ENCODE results near the gene ADAMTS2.

The ADAMTS2 gene

GRCh38 chr5:179166171-179166885 is 178.9 kb downstream of the ADAMTS2 start:
- Histone ChIP-seq H2BK12ac (ENCODE audit: low read length) (peak overlapping the region; percentile 14), H3K79me2 (ENCODE audit: control insufficient read depth, insufficient read depth, low read length, poor library complexity) (no peaks in the 10 kb centered on the region), H3K14ac (ENCODE audit: low read length) (no peak overlapping the region), H4K12ac (ENCODE audit: low read depth, low read length) (no peak overlapping the region), H3K4me1 (ENCODE audit: control insufficient read depth in 1 of 2, insufficient read depth in 2 of 2, low read length in 2 of 2) (peaks cover 0 to 5% of the 10 kb centered on the region in 2 experiments), H3K27ac (ENCODE audit: low read depth, low read length) (no peak overlapping the region), H3K4me3 (ENCODE audit: low read depth, low read length) (no peak overlapping the region), H2AK5ac (ENCODE audit: low read length) (no peak overlapping the region), H3K23ac (ENCODE audit: low read length) (no peak overlapping the region), H2BK5ac (ENCODE audit: low read depth, low read length, poor library complexity) (no peak overlapping the region), H3K27me3 (ENCODE audit: insufficient read depth, low read length) (no peaks in the 10 kb centered on the region), H3K4me2 (ENCODE audit: low read length) (no peak overlapping the region), H4K8ac (ENCODE audit: low read depth, low read length) (no peak overlapping the region), H3K36me3 (ENCODE audit: control insufficient read depth in 1 of 2, insufficient read depth in 2 of 2, low read length in 2 of 2) (peaks cover 6 to 9% of the 10 kb centered on the region in 2 experiments), H3K4ac (ENCODE audit: low read depth, low read length) (no peak overlapping the region), H3K9me3 (ENCODE audit: insufficient read depth, low read depth, low read length) (peaks cover 16% of the 10 kb centered on the region), H2BK120ac (ENCODE audit: insufficient read depth, low read length, poor library complexity) (no peak overlapping the region), H3K18ac (ENCODE audit: low read length) (no peak overlapping the region), H2AFZ (ENCODE audit: insufficient read depth, low read length, poor library complexity) (no peak overlapping the region), H4K91ac (ENCODE audit: low read depth, low read length) (peak overlapping the region; percentile 4), H3K79me1 (ENCODE audit: low read length) (no peaks in the 10 kb centered on the region), H3K9ac (ENCODE audit: low read length) (no peak overlapping the region)
- no peak for DNase-seq
- WGBS (ENCODE audit: extremely low coverage, insufficient coverage, insufficient read length), result no CpG with 5 or more reads among the region's 22 CpGs

DNA sequence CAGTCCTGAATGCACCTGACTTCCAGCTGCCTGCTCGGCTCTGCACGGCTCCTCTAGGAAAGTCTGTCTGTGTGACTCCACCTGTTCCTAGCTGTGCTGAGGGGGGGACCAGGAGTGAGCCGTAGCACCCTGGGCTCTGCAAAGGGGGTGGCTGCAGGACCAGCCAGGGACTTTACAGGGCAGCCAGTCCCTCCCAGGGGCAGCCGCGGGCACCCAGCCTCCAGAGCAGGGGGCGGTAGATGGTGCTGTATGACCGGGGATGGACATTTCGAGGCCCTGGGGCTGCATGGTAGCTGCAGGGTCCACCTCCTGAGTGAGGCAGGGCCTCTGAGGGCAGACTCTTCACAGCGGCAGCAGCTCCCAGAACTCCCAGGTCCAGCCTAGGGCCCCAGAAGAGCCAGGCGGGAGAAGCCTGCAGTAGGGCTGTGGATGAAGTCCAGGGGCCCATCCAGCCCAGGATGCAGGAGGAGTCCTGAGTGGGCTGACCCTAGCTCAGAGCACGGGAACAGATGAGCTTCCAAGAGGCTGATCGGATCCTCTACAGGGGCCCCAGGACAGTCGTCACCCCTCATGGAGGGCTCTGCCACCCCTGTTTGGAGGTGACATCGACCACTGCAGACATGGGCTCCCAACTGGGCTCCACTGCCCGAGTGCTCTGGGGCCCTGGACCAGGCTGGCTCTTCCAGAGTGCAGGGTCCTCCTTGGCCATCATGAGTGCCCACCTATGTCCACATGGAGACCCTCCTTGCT is 179.7 kb downstream of the ADAMTS2 start:
- Histone ChIP-seq H4K91ac (ENCODE audit: low read depth, low read length) (no peak overlapping the region), H3K9ac (ENCODE audit: low read length) (no peak overlapping the region), H3K4ac (ENCODE audit: low read depth, low read length) (no peak overlapping the region), H3K4me3 (ENCODE audit: low read depth, low read length) (no peak overlapping the region), H3K4me2 (ENCODE audit: low read length) (no peak overlapping the region), H3K36me3 (ENCODE audit: control insufficient read depth in 1 of 2, insufficient read depth in 2 of 2, low read length in 2 of 2) (peaks cover 8 to 9% of the 10 kb centered on the region in 2 experiments), H4K8ac (ENCODE audit: low read depth, low read length) (no peak overlapping the region), H3K14ac (ENCODE audit: low read length) (no peak overlapping the region), H4K12ac (ENCODE audit: low read depth, low read length) (no peak overlapping the region), H3K27me3 (ENCODE audit: insufficient read depth, low read length) (no peaks in the 10 kb centered on the region), H3K27ac (ENCODE audit: low read depth, low read length) (no peak overlapping the region), H2BK120ac (ENCODE audit: insufficient read depth, low read length, poor library complexity) (no peak overlapping the region), H2AK5ac (ENCODE audit: low read length) (no peak overlapping the region), H2BK5ac (ENCODE audit: low read depth, low read length, poor library complexity) (no peak overlapping the region), H3K79me1 (ENCODE audit: low read length) (no peaks in the 10 kb centered on the region), H3K9me3 (ENCODE audit: insufficient read depth, low read depth, low read length) (peaks cover 18% of the 10 kb centered on the region), H3K79me2 (ENCODE audit: control insufficient read depth, insufficient read depth, low read length, poor library complexity) (no peaks in the 10 kb centered on the region), H3K18ac (ENCODE audit: low read length) (no peak overlapping the region), H3K4me1 (ENCODE audit: control insufficient read depth in 1 of 2, insufficient read depth in 2 of 2, low read length in 2 of 2) (peaks cover 0 to 5% of the 10 kb centered on the region in 2 experiments), H3K23ac (ENCODE audit: low read length) (no peak overlapping the region), H2BK12ac (ENCODE audit: low read length) (no peak overlapping the region), H2AFZ (ENCODE audit: insufficient read depth, low read length, poor library complexity) (no peak overlapping the region)
- no peak for DNase-seq
- WGBS (ENCODE audit: extremely low coverage, insufficient coverage, insufficient read length), result no CpG with 5 or more reads among the region's 15 CpGs

- Histone ChIP-seq H3K4me3 (ENCODE audit: low read depth, low read length) (no peak overlapping the region), H3K9me3 (ENCODE audit: insufficient read depth, low read depth, low read length) (peaks cover 16% of the 10 kb centered on the region), H2AFZ (ENCODE audit: insufficient read depth, low read length, poor library complexity) (no peak overlapping the region), H3K14ac (ENCODE audit: low read length) (no peak overlapping the region), H2BK12ac (ENCODE audit: low read length) (no peak overlapping the region), H3K27me3 (ENCODE audit: insufficient read depth, low read length) (no peaks in the 10 kb centered on the region), H4K8ac (ENCODE audit: low read depth, low read length) (no peak overlapping the region), H4K12ac (ENCODE audit: low read depth, low read length) (no peak overlapping the region), H2BK120ac (ENCODE audit: insufficient read depth, low read length, poor library complexity) (no peak overlapping the region), H3K36me3 (ENCODE audit: control insufficient read depth in 1 of 2, insufficient read depth in 2 of 2, low read length in 2 of 2) (peaks cover 8 to 9% of the 10 kb centered on the region in 2 experiments), H3K79me1 (ENCODE audit: low read length) (no peaks in the 10 kb centered on the region), H3K23ac (ENCODE audit: low read length) (no peak overlapping the region), H3K4me2 (ENCODE audit: low read length) (no peak overlapping the region), H3K79me2 (ENCODE audit: control insufficient read depth, insufficient read depth, low read length, poor library complexity) (no peaks in the 10 kb centered on the region), H3K9ac (ENCODE audit: low read length) (no peak overlapping the region), H2AK5ac (ENCODE audit: low read length) (no peak overlapping the region), H3K18ac (ENCODE audit: low read length) (no peak overlapping the region), H3K4me1 (ENCODE audit: control insufficient read depth in 1 of 2, insufficient read depth in 2 of 2, low read length in 2 of 2) (peaks cover 0 to 5% of the 10 kb centered on the region in 2 experiments), H3K27ac (ENCODE audit: low read depth, low read length) (no peak overlapping the region), H3K4ac (ENCODE audit: low read depth, low read length) (no peak overlapping the region), H2BK5ac (ENCODE audit: low read depth, low read length, poor library complexity) (no peak overlapping the region), H4K91ac (ENCODE audit: low read depth, low read length) (no peak overlapping the region)
- no CpG with 5 or more reads among the region's 23 CpGs for WGBS (ENCODE audit: extremely low coverage, insufficient coverage, insufficient read length)
- no peak for DNase-seq
These were observed 180.6 kb downstream of the ADAMTS2 start for GRCh38 chr5:179164331-179165311.
